Measurements from ENCODE around the gene MAP3K3. TPM values are rescaled to one million over a fixed set of nuclear protein-coding genes. Genes with fewer than 3 reads are reported as not detected.
A peak's percentile ranks its signal among the peaks of the same experiment; 100 is the strongest.

The MAP3K3 gene
- total RNA-seq, 2 donors from 2014 or later: 38.5 to 39.8 TPM

- intact Hi-C loops (cut with DNase I): no loop called here
- DNase-seq (ENCODE audit: low spot score): no peak
Measured at GRCh38 chr17:63645775-63646487, 23.7 kb downstream of the MAP3K3 start.

GRCh38 chr17:63646488-63646806 lies 24.2 kb downstream of the MAP3K3 start:
- no peak for DNase-seq (ENCODE audit: low spot score)
- intact Hi-C loops (cut with DNase I): no loop called here

- no peak for DNase-seq (ENCODE audit: low spot score)
- intact Hi-C loops (cut with DNase I): no loop called here
Measured at GRCh38 chr17:63647065-63647725, 25.0 kb downstream of the MAP3K3 start.

- DNase-seq (ENCODE audit: low spot score): no peak
- intact Hi-C loops (cut with DNase I): no loop called here
Measured at GRCh38 chr17:63647936-63648335, 25.7 kb downstream of the MAP3K3 start.

- DNase-seq (ENCODE audit: low spot score): no peak
- intact Hi-C loops (cut with DNase I): no loop called here
Measured at GRCh38 chr17:63649813-63650212, 27.6 kb downstream of the MAP3K3 start.

GRCh38 chr17:63652106-63652505 lies 29.9 kb downstream of the MAP3K3 start:
- intact Hi-C loops (cut with DNase I): no loop called here

GRCh38 chr17:63653050-63653449 lies 30.8 kb downstream of the MAP3K3 start:
- DNase-seq (ENCODE audit: low spot score): no peak
- intact Hi-C loops (cut with DNase I): no loop called here

More at GRCh38 chr17:63652106-63652505, 29.9 kb downstream of the MAP3K3 start:
- no peak for DNase-seq (ENCODE audit: low spot score)

GRCh38 chr17:63657786-63658185 lies 35.6 kb downstream of the MAP3K3 start:
- no peak for DNase-seq (ENCODE audit: low spot score)
- intact Hi-C loops (cut with DNase I): no loop called here

- no peak for DNase-seq (ENCODE audit: low spot score)
- intact Hi-C loops (cut with DNase I): no loop called here
Measured at GRCh38 chr17:63658366-63658765, 36.1 kb downstream of the MAP3K3 start.

GRCh38 chr17:63659850-63660249 lies 37.6 kb downstream of the MAP3K3 start:
- intact Hi-C loops (cut with DNase I): no loop called here
- DNase-seq (ENCODE audit: low spot score): no peak

GRCh38 chr17:63665527-63666214 lies 43.5 kb downstream of the MAP3K3 start:
- intact Hi-C loops (cut with DNase I): no loop called here
- no peak for DNase-seq (ENCODE audit: low spot score)

- DNase-seq (ENCODE audit: low spot score): no peak
- intact Hi-C loops (cut with DNase I): no loop called here
Measured at GRCh38 chr17:63672856-63673255, 50.6 kb downstream of the MAP3K3 start.

- intact Hi-C loops (cut with DNase I): no loop called here
- no peak for DNase-seq (ENCODE audit: low spot score)
Measured at GRCh38 chr17:63675231-63675606, 53.0 kb downstream of the MAP3K3 start.

- peak; percentile 91 for DNase-seq (ENCODE audit: low spot score)
- intact Hi-C loops (cut with DNase I): no loop called here
Measured at GRCh38 chr17:63675607-63676546, 53.7 kb downstream of the MAP3K3 start.

- DNase-seq (ENCODE audit: low spot score): no peak
- intact Hi-C loops (cut with DNase I): no loop called here
Measured at GRCh38 chr17:63676584-63676983, 54.4 kb downstream of the MAP3K3 start.

- intact Hi-C loops (cut with DNase I): no loop called here
- no peak for DNase-seq (ENCODE audit: low spot score)
Measured at GRCh38 chr17:63679214-63679613, 57.0 kb downstream of the MAP3K3 start.

GRCh38 chr17:63680700-63681099 lies 58.5 kb downstream of the MAP3K3 start:
- no peak for DNase-seq (ENCODE audit: low spot score)
- intact Hi-C loops (cut with DNase I): no loop called here

GRCh38 chr17:63681530-63681929 lies 59.3 kb downstream of the MAP3K3 start:
- DNase-seq (ENCODE audit: low spot score): no peak
- intact Hi-C loops (cut with DNase I): no loop called here

GRCh38 chr17:63682441-63682840 lies 60.2 kb downstream of the MAP3K3 start:
- DNase-seq (ENCODE audit: low spot score): no peak
- intact Hi-C loops (cut with DNase I): no loop called here

GRCh38 chr17:63682981-63683380 lies 60.8 kb downstream of the MAP3K3 start:
- no peak for DNase-seq (ENCODE audit: low spot score)
- intact Hi-C loops (cut with DNase I): no loop called here

Measured in posterior vena cava (tissue), 2 donors.